ENCODE measurements around the gene DNAJC25.

Gene DNAJC25

DNA sequence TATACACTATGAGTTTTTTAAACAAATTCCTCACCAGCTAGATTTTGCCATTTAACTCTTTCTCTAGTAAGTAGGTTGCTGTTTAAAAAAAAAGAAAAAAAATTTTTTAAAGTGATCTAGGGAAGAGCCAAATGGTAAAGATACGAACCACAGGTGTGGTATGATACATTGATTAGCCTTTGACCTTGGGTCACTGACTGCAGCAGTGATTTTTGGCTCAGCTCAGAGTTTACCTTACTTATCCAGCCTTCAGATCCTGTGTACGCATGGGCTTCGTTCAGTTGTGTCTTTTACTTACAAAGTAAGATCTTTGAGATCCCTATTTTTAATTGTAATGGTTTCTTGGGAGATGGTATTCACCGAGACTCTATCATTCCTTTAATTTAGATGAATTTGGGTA is 17.9 kb downstream of the DNAJC25 start:
- TF ChIP-seq, protein P1, sequence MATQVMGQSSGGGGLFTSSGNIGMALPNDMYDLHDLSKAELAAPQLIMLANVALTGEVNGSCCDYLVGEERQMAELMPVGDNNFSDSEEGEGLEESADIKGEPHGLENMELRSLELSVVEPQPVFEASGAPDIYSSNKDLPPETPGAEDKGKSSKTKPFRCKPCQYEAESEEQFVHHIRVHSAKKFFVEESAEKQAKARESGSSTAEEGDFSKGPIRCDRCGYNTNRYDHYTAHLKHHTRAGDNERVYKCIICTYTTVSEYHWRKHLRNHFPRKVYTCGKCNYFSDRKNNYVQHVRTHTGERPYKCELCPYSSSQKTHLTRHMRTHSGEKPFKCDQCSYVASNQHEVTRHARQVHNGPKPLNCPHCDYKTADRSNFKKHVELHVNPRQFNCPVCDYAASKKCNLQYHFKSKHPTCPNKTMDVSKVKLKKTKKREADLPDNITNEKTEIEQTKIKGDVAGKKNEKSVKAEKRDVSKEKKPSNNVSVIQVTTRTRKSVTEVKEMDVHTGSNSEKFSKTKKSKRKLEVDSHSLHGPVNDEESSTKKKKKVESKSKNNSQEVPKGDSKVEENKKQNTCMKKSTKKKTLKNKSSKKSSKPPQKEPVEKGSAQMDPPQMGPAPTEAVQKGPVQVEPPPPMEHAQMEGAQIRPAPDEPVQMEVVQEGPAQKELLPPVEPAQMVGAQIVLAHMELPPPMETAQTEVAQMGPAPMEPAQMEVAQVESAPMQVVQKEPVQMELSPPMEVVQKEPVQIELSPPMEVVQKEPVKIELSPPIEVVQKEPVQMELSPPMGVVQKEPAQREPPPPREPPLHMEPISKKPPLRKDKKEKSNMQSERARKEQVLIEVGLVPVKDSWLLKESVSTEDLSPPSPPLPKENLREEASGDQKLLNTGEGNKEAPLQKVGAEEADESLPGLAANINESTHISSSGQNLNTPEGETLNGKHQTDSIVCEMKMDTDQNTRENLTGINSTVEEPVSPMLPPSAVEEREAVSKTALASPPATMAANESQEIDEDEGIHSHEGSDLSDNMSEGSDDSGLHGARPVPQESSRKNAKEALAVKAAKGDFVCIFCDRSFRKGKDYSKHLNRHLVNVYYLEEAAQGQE (IDR thresholded peaks at IDR 0.05; ENCODE audit: low read depth) = no peak
- TF ChIP-seq CEBPB (IDR thresholded peaks at IDR 0.05) = no peak
- TF ChIP-seq, protein P2, sequence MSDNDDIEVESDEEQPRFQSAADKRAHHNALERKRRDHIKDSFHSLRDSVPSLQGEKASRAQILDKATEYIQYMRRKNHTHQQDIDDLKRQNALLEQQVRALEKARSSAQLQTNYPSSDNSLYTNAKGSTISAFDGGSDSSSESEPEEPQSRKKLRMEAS (IDR thresholded peaks at IDR 0.05) = no peak
- TF ChIP-seq RAD21 (IDR thresholded peaks at IDR 0.05; ENCODE audit: low read depth) = no peak
- no peak for TF ChIP-seq EGR1 (IDR thresholded peaks at IDR 0.05)
- TF ChIP-seq FOXM1 (IDR thresholded peaks at IDR 0.05; ENCODE audit: borderline replicate concordance, low read depth) = no peak
- TF ChIP-seq TCF12 (IDR thresholded peaks at IDR 0.05; ENCODE audit: low read depth) = no peak
- no peak for TF ChIP-seq TAF1 (IDR thresholded peaks at IDR 0.05; ENCODE audit: low read depth)
- TF ChIP-seq ZBTB7A (IDR thresholded peaks at IDR 0.05; ENCODE audit: low read depth) = no peak
- no peak for TF ChIP-seq EP300 (IDR thresholded peaks at IDR 0.05; ENCODE audit: borderline replicate concordance)
- TF ChIP-seq, protein P3, sequence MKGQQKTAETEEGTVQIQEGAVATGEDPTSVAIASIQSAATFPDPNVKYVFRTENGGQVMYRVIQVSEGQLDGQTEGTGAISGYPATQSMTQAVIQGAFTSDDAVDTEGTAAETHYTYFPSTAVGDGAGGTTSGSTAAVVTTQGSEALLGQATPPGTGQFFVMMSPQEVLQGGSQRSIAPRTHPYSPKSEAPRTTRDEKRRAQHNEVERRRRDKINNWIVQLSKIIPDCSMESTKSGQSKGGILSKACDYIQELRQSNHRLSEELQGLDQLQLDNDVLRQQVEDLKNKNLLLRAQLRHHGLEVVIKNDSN (IDR thresholded peaks at IDR 0.05) = no peak

DNA sequence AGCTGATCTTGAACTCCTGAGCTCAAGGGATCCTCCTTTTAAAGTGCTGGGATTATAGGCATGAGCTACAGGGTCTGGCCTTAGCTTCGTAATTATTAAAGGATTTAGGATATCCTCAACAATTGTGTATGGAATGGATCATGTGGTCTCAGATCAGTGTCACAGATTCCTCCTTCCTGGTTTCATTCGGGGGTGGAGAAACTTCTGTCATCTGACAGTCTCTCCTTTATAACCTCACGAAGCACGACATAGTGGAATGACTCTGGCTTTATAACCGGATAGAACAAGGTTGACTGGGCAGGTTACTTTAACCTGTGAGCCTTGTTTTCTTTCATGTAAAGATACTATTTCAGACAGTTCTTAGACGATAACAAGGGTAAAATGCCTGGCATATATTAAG is 25.9 kb downstream of the DNAJC25 start:
- TF ChIP-seq, protein P1 (IDR thresholded peaks at IDR 0.05; ENCODE audit: low read depth) = no peak
- TF ChIP-seq, protein P3 (IDR thresholded peaks at IDR 0.05) = peak; percentile 46; the same call in 1 of the 2 replicates

DNA sequence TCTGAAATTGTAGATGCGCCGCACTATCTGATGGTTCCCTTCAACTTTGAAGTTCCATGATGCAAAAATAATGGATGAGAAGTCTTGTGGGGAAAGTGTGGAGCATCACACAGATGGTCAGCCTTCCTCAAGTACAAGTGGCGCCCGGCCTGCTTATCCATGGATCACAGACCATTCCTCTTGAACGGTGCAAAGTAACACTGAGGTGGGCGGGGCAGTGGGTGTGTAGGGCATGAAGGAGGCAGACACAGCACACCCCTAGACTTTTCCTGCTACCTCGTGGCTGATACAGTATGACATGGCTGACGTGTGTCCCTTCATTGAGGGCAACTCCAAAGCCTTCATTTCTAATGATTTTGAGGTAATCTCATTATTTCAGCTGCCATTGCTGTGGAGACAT is 27.8 kb downstream of the DNAJC25 start:
- TF ChIP-seq ZBTB7A (IDR thresholded peaks at IDR 0.05; ENCODE audit: low read depth) = no peak
- TF ChIP-seq, protein P1 (IDR thresholded peaks at IDR 0.05; ENCODE audit: low read depth) = no peak
- TF ChIP-seq, protein P3 (IDR thresholded peaks at IDR 0.05) = no peak
- TF ChIP-seq, protein P2 (IDR thresholded peaks at IDR 0.05) = no peak
- TF ChIP-seq FOXM1 (IDR thresholded peaks at IDR 0.05; ENCODE audit: borderline replicate concordance, low read depth) = no peak
- TF ChIP-seq TCF12 (IDR thresholded peaks at IDR 0.05; ENCODE audit: low read depth) = no peak
- TF ChIP-seq EGR1 (IDR thresholded peaks at IDR 0.05) = no peak
- TF ChIP-seq EP300 (IDR thresholded peaks at IDR 0.05; ENCODE audit: borderline replicate concordance) = no peak
- no peak for TF ChIP-seq TEAD4 (IDR thresholded peaks at IDR 0.05)
- no peak for TF ChIP-seq RAD21 (IDR thresholded peaks at IDR 0.05; ENCODE audit: low read depth)
- no peak for TF ChIP-seq NFIC (IDR thresholded peaks at IDR 0.05)
- TF ChIP-seq CREB1 (IDR thresholded peaks at IDR 0.05; ENCODE audit: low read depth) = no peak
- TF ChIP-seq CEBPB (IDR thresholded peaks at IDR 0.05) = no peak
- no peak for TF ChIP-seq YY1 (IDR thresholded peaks at IDR 0.05; ENCODE audit: low read depth)
- no peak for TF ChIP-seq TAF1 (IDR thresholded peaks at IDR 0.05; ENCODE audit: low read depth)

DNA sequence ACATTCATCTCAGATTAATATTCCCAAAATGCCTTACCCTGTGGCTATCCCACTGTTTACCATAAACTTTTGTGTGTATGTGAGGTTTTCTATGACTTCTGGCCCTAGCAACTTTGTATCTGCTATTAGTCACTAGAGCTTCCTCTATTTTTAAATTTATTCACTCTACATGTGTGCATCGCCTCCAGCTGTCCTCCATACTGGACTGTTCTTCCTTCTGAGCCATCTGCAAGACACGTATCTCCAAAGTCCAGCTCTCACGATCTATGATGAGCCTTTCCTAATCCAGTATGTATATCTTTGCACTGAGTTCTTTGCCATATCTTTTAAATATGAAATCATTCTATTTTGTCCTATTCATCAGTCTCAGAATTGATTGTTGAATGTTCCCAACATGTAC is 28.6 kb downstream of the DNAJC25 start:
- TF ChIP-seq EP300 (IDR thresholded peaks at IDR 0.05; ENCODE audit: borderline replicate concordance) (no peak), NFIC (IDR thresholded peaks at IDR 0.05) (no peak), TEAD4 (IDR thresholded peaks at IDR 0.05) (no peak), EGR1 (IDR thresholded peaks at IDR 0.05) (no peak), FOXM1 (IDR thresholded peaks at IDR 0.05; ENCODE audit: borderline replicate concordance, low read depth) (no peak), CEBPB (IDR thresholded peaks at IDR 0.05) (no peak), RAD21 (IDR thresholded peaks at IDR 0.05; ENCODE audit: low read depth) (no peak), ZBTB7A (IDR thresholded peaks at IDR 0.05; ENCODE audit: low read depth) (no peak), TCF12 (IDR thresholded peaks at IDR 0.05; ENCODE audit: low read depth) (no peak), YY1 (IDR thresholded peaks at IDR 0.05; ENCODE audit: low read depth) (no peak), TAF1 (IDR thresholded peaks at IDR 0.05; ENCODE audit: low read depth) (no peak), CREB1 (IDR thresholded peaks at IDR 0.05; ENCODE audit: low read depth) (no peak)
- TF ChIP-seq, protein P2 (IDR thresholded peaks at IDR 0.05) = no peak
- TF ChIP-seq, protein P1 (IDR thresholded peaks at IDR 0.05; ENCODE audit: low read depth) = no peak
- TF ChIP-seq, protein P3 (IDR thresholded peaks at IDR 0.05) = no peak
